HG03066 (cell line): ENCODE data around the gene ZNF780B.

Source experiments
- ATAC-seq: cut with Tn5 transposase; IDR thresholded peaks from one replicate; pipeline ENCODE4 v1.9.1; 2021; ENCODE audit warnings: low read depth; ENCODE audit not compliant: unreplicated experiment

ZNF780B gene

GRCh38 chr19:40055832-40056504 is at the start of gene ZNF780B:
Gene ZNF780B, minus strand, starts transcription at chr19:40056231. Its CDS starts 5,899 bp downstream, at chr19:40050332.
- ATAC-seq, result peak; percentile 87

- no peak for ATAC-seq
Observed at GRCh38 chr19:40104754-40105153, 48.7 kb upstream of the ZNF780B start.

DNA sequence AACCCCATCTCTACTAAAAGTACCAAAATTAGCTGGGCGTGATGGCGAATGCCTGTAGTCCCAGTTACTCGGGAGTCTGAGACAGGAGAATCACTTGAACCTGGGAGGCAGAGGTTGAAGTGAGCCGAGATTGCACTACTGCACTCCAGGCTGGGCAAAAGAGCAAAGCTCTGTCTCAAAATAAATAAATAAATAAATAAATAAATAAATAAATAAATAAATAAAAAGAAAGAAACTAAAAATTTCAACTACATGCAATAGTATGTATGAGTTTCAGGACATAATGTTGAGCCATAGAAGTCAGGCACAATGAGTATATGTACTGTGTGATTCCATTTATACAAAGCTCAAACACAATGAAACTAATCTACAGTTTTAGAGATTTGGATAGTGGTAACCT is 47.6 kb upstream of the ZNF780B start:
- ATAC-seq, result no peak

DNA sequence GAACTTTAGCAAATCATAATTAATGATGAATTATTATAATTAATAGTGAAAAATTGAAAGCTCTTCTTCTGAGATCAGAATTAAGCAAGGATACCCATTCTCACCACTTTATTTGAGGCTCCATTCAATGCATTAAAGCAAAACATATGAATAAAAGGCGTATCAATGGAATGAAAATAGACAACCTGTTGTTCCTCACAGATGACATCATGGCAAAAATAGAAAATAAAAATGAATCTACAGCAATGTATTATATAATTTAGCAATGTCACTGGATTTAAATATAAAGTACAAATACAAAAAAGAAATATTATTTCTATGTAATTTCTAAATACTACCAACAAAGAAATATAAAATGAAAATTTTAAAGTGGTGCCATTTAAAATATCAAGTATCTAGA is 45.8 kb upstream of the ZNF780B start:
- ATAC-seq, result no peak

DNA sequence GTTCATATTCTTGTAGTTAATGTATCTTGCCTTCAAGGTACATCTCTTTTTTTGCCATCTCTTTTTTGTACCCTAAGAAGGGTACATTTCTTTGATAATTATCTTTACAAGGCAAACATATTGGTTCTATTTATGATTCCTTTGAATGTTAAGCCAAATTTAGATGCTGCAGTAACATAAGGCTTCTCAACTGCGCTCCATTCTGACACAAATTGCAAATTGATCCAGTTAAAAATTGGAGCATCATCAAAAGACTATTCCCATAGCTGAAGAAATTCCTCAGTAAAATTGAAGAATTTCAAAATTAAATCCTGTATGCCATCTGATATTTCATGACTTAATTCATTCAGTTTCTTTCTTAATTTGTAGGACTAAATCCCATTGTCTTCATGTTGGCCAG is 37.4 kb upstream of the ZNF780B start:
- no peak for ATAC-seq

DNA sequence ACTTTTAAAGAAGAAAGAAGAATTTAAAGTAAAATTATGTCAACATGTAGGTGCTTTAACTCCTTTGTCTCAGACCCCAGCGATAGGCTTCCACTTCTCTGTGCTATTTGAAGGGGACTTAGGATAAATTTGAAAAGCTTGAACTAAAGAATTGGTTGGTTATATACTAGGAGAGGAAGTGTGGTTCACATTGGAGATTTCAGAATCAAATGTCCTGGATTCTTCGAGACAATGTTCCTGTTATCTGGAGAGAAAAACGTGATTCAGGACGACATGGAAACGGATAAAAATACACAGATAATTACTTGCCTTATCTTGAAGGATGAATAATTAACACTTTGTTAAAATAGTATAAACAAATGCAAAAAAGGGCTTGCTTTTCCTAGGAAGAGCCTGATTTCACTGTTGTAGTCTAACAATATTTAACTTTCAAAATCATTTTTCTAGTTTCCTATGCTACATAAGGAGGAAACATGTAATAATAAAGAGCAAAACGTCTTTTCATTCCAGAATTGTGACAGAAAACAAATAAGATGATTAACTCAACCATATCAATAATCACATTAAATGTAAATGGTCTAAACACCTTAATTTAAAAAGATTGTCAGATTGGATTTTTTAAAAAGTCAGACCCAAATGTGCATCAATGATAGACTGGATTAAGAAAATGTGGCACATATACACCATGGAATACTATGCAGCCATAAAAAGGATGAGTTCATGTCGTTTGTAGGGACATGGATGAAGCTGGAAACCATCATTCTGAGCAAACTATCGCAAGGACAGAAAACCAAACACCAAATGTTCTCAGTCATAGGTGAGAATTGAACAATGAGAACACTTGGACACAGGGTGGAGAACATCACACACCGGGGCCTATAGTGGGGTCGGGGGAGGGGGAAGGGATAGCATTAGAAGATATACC is 35.4 kb upstream of the ZNF780B start:
- ATAC-seq, result peak; percentile 15

DNA sequence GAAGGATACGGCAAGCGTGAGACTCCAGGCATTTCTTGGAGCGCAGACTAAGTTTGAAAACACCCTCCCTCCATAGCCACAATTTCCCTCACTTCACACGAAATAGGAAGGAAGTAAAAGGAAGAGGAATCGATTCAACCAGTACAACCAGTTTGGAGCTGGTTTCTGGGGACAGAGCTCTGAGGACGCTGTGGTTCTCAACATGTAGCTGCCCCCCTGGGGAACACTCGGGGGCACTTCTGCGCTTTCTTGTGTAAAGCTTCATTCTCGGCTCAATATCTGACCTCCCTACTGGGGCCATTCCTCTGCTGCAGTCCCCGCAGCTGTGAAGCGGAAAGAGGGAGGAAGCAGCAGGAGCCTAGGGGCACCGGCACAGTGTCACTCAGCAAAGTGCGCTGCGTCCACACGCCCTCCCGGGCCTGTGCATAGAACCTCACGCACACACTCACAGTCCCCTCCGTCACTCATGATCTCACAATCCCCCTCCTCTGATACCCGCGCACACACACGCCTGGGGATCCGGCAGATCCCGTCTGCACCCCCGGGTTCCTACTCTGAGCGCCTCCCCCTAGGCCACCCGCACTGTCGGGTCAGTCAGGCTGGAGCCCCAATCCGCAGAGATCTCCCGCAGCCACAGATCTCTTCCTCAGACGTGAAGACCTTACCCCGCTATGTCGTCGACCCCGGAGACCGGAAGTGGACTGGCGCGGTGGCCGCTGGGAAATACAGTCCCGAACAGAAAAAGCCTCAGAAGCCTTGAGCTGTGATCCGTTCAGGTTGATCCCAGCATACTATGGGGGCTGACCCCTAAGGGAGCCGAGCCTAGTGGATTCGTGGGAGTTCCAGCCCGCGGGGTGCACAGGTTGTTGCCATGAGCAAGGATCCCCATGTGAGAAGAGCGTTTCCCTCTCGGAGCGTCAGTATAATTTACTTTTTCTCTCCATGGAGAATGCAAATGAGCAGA is 34.5 kb upstream of the ZNF780B start, which contains the start of gene ZNF780A:
TSS of gene ZNF780A (minus strand) at position 703 of the 964 bp plus-strand sequence. CDS start 6,190 bp downstream, outside the sequence.
- peak; percentile 71 for ATAC-seq

- no peak for ATAC-seq
Observed at GRCh38 chr19:40089462-40089861, 33.4 kb upstream of the ZNF780B start.

DNA sequence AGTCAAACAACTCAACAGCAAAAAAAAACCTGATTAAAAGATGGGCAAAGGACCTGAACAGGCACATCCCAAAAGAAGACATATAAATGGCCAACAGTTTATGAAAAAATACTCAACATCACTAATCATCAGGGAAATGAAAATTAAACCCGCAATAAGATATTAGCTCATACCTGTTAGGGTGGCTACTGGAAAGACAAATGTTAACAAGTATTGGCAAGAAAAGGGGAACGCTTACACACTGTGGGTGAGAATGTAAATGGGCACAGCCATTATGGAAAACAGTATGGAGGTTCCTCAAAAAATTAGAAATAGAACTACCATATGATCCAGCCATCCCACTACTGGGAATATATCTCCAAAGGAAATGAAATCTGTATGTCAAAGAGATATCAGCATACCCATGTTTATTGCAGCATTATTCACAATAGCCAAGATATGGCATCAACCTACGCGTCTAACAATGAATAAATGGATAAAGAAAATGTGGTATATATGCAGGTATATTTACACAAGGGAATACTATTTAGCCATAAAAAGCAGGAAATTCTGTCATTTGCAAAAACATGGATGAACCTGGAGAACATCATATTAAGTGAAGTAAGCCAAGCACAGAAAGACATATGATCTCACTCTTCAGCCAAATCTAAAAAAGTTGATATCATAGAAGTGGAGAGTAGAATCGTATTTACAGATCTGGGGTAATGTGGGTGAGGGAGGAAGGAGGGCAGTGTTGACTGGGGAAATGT is 32.4 kb upstream of the ZNF780B start:
- no peak for ATAC-seq

GRCh38 chr19:40084948-40085347 is 28.9 kb upstream of the ZNF780B start:
- ATAC-seq, result no peak

- no peak for ATAC-seq
Observed at GRCh38 chr19:40081411-40081810, 25.4 kb upstream of the ZNF780B start.

- ATAC-seq, result no peak
Observed at GRCh38 chr19:40080289-40080688, 24.3 kb upstream of the ZNF780B start.

DNA sequence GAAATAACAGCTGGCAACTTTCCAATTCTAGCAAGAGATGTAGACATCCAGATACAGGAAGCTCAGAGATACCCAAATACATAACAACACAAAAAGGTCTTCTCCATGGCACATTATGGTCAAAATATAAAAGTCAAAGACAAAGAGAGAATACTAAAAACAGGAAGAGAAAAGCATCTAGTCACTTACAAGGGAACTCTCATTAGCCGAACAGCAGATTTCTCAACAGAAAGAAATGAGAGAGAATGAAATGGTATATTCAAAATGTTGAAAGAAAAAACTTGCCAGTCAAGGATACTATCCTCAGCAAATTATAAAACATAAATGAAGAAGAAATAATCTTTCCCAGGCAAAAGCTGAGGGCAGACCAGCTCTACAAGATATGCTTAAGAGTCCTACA is 22.3 kb upstream of the ZNF780B start:
- ATAC-seq, result no peak

DNA sequence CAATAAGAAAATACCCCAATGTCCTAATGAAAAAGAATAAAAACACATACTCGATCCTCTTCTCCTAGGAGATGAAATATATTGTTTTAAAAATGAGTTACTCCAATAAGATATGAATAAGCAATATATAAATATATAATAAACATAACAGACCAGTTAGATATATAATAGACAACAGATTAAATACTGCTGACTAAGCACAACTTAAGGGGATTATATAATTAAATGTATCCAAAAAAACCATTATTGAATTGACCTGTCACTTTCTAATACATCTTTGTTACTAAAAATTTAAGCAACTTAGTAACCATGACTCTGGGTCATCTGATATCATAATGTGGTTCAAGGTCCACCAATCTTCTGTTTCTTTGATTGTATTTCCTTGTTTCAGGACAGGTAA is 14.0 kb upstream of the ZNF780B start:
- ATAC-seq, result no peak

- ATAC-seq, result no peak
Observed at GRCh38 chr19:40059624-40060023, 3.6 kb upstream of the ZNF780B start.

- ATAC-seq, result no peak
Observed at GRCh38 chr19:40057166-40057565, 1.1 kb upstream of the ZNF780B start.

- no peak for ATAC-seq
Observed at GRCh38 chr19:40056505-40056904, 474 bp upstream of the ZNF780B start.

DNA sequence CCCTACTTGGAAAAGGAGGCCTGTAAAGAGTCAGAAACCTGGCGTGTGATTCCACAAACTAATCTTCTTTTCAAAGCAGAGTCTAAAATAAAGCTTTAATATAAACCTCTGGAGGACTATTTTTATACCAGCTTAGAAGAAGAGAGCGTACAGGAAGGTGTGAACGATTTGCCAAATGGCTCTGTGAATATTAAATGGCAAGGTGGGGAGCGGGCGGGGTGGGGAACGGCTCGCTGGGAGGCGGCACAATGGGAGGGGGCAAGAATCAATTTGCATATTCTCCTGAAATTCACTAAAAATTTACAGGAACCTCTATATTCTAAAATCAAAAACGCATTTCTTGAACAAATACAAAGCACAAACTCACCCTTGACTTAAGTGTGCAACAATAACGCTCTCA is 982 bp downstream of the ZNF780B start:
- ATAC-seq, result no peak

- ATAC-seq, result no peak
Observed at GRCh38 chr19:40054632-40055031, 1.4 kb downstream of the ZNF780B start.

DNA sequence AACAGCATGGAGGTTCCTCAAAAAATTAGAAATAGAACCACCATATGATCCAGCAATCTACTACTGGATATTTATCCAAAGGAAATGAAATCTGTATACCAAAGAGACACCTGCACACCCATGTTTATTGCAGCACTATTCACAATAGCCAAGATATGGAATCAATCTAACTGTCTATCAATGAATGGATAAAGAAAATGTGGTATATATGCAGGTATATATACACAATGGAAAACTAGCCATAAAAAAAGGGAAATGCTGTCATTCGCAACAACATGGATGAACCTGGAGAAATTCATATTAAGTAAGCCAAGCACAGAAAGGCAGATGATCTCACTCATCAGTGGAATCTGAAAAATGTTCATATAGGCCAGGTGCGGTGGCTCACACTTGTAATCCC is 2.5 kb downstream of the ZNF780B start:
- ATAC-seq, result no peak
